ENCODE data around the gene PLEKHM1. TPM values are rescaled to one million over a fixed set of nuclear protein-coding genes. Genes with fewer than 3 reads are reported as not detected.

Gene PLEKHM1
- total and polyA plus RNA-seq, 2 of the 13 experiments (the other 11 are each of a cell fraction or from before 2014, with no cell fraction given), result 7.6 to 13.5 TPM

GRCh38 chr17:45428050-45428617 lies 62.4 kb downstream of the PLEKHM1 start (continued):
- TF ChIP-seq HOXA5 (CRISPR knock-in tag; IDR thresholded peaks at IDR 0.05), result no peak
- TF ChIP-seq HMGXB4 (CRISPR knock-in tag; IDR thresholded peaks at IDR 0.05; ENCODE audit: borderline replicate concordance in 1 of 2, low read depth in 1 of 2), result peak; percentile 78 to 91
- TF ChIP-seq RBM22 (optimal IDR thresholded peaks at IDR 0.05; ENCODE audit: low read length), result no peak
- TF ChIP-seq ZNF256 (CRISPR knock-in tag; conservative IDR thresholded peaks at IDR 0.05), result no peak
- TF ChIP-seq SP5 (CRISPR knock-in tag; IDR thresholded peaks at IDR 0.05; ENCODE audit: borderline replicate concordance, low read depth), result peak; percentile 75; the same call in 1 of the 2 replicates
- no peak for TF ChIP-seq ARID3A (IDR thresholded peaks at IDR 0.05; ENCODE audit: low read depth, low read length)
- no peak for TF ChIP-seq ATF4 (CRISPR knock-in tag; IDR thresholded peaks at IDR 0.05)
- TF ChIP-seq SAP130 (CRISPR knock-in tag; IDR thresholded peaks at IDR 0.05; ENCODE audit: low read depth), result peak; percentile 72
- no peak for TF ChIP-seq ZNF484 (CRISPR knock-in tag; IDR thresholded peaks at IDR 0.05; ENCODE audit: borderline replicate concordance, low read depth)
- TF ChIP-seq ZSCAN25 (CRISPR knock-in tag; IDR thresholded peaks at IDR 0.05), result 0 out of 2 replicates have a peak, but pooled peaks have one; percentile 34
- TF ChIP-seq MIER3 (CRISPR knock-in tag; IDR thresholded peaks at IDR 0.05; ENCODE audit: borderline replicate concordance), result peak; percentile 43; the same call in 1 of the 2 replicates
- TF ChIP-seq ZMAT3 (CRISPR knock-in tag; conservative IDR thresholded peaks at IDR 0.05), result peak; percentile 84; the same call in 1 of the 2 replicates
- TF ChIP-seq ZFP1 (CRISPR knock-in tag; IDR thresholded peaks at IDR 0.05), result no peak
- TF ChIP-seq ZNF598 (CRISPR knock-in tag; IDR thresholded peaks at IDR 0.05; ENCODE audit: borderline replicate concordance), result peak; percentile 73
- no peak for TF ChIP-seq SIN3A (IDR thresholded peaks at IDR 0.05; ENCODE audit: borderline replicate concordance, low read depth, low read length)
- TF ChIP-seq ZNF407 (CRISPR knock-in tag; IDR thresholded peaks at IDR 0.05; ENCODE audit: not compliant biosample characterization), result peak; percentile 57
- no peak for TF ChIP-seq MBD4 (IDR thresholded peaks at IDR 0.05; ENCODE audit: borderline replicate concordance, low read length)
